Measurements from ENCODE around the gene ARFGEF2. TPM values are rescaled to one million over a fixed set of nuclear protein-coding genes. Genes with fewer than 3 reads are reported as not detected.

ARFGEF2 gene
- total RNA-seq, 4 donors from 2014 or later: 29.9 to 84.7 (median 39.1) TPM

- Histone ChIP-seq H3K9me3 (no peaks in the 10 kb centered on the region), H3K27ac (no peak overlapping the region), H3K4me3 (no peak overlapping the region), H3K27me3 (no peaks in the 10 kb centered on the region), H3K4me1 (peaks cover 3% of the 10 kb centered on the region), H3K36me3 (peaks cover 56% of the 10 kb centered on the region)
- no peak for TF ChIP-seq EP300 (IDR thresholded peaks at IDR 0.05)
- no peak for TF ChIP-seq CTCF (IDR thresholded peaks at IDR 0.05)
- no peak for TF ChIP-seq POLR2A (IDR thresholded peaks at IDR 0.05)
- no peak for TF ChIP-seq POLR2AphosphoS5 (IDR thresholded peaks at IDR 0.05)
- DNase-seq (ENCODE audit: low spot score in 2 of 2): no peak
- 90% methylated on average over 9 of the region's 9 CpGs for WGBS
These were observed 38.5 kb downstream of the ARFGEF2 start for GRCh38 chr20:48959899-48960550.

GRCh38 chr20:48962421-48962820, 40.9 kb downstream of the ARFGEF2 start:
- WGBS: 87% methylated on average over 4 of the region's 4 CpGs
- no peak overlapping the region for H3K27ac ChIP-seq
- H3K9me3 ChIP-seq: no peaks in the 10 kb centered on the region
- H3K4me3 ChIP-seq: no peak overlapping the region
- H3K4me1 ChIP-seq: peaks cover 3% of the 10 kb centered on the region
- no peak for TF ChIP-seq POLR2AphosphoS5 (IDR thresholded peaks at IDR 0.05)
- TF ChIP-seq EP300 (IDR thresholded peaks at IDR 0.05): no peak
- TF ChIP-seq POLR2A (IDR thresholded peaks at IDR 0.05): no peak
- no peak for TF ChIP-seq CTCF (IDR thresholded peaks at IDR 0.05)
- peaks cover 53% of the 10 kb centered on the region for H3K36me3 ChIP-seq
- H3K27me3 ChIP-seq: no peaks in the 10 kb centered on the region
- no peak for DNase-seq (ENCODE audit: low spot score in 2 of 2)

- Histone ChIP-seq H3K36me3 (peaks cover 55% of the 10 kb centered on the region), H3K27me3 (no peaks in the 10 kb centered on the region), H3K4me1 (peaks cover 3% of the 10 kb centered on the region), H3K4me3 (no peak overlapping the region), H3K9me3 (no peaks in the 10 kb centered on the region), H3K27ac (peak overlapping the region; percentile 4)
- WGBS: 53% methylated on average over 11 of the region's 11 CpGs
- no peak for TF ChIP-seq POLR2AphosphoS5 (IDR thresholded peaks at IDR 0.05)
- TF ChIP-seq EP300 (IDR thresholded peaks at IDR 0.05): no peak
- TF ChIP-seq CTCF (IDR thresholded peaks at IDR 0.05): no peak
- no peak for TF ChIP-seq POLR2A (IDR thresholded peaks at IDR 0.05)
- DNase-seq (ENCODE audit: low spot score in 2 of 2): no peak
These were observed 41.7 kb downstream of the ARFGEF2 start for GRCh38 chr20:48962976-48963771.

- Histone ChIP-seq H3K36me3 (peaks cover 61% of the 10 kb centered on the region), H3K27me3 (no peaks in the 10 kb centered on the region), H3K27ac (no peak overlapping the region), H3K4me1 (peaks cover 3% of the 10 kb centered on the region), H3K4me3 (no peak overlapping the region), H3K9me3 (no peaks in the 10 kb centered on the region)
- TF ChIP-seq POLR2AphosphoS5 (IDR thresholded peaks at IDR 0.05) (no peak), CTCF (IDR thresholded peaks at IDR 0.05) (no peak), EP300 (IDR thresholded peaks at IDR 0.05) (no peak), POLR2A (IDR thresholded peaks at IDR 0.05) (no peak)
- whole genome bisulfite sequencing: 89% methylated on average over 3 of the region's 3 CpGs
- DNase-seq (ENCODE audit: low spot score in 2 of 2): no peak
These were observed 43.8 kb downstream of the ARFGEF2 start for GRCh38 chr20:48965189-48965910.
